Brain microvascular endothelial cell (primary cell): ENCODE data around the gene GPR160.
A peak's percentile ranks its signal among the peaks of the same experiment; 100 is the strongest.

ENCODE experiments used
- DNase-seq: peaks from one replicate; pipeline ENCODE4 v3.0.0-alpha.2; 2020
- H3K27ac ChIP-seq: fragments of 250-450 bp; sonication (Bioruptor Pico); 2 replicates; pipeline ENCODE4 v1.5.1; 2020; ENCODE audit warnings: mild to moderate bottlenecking, moderate library complexity
- H3K27me3 ChIP-seq: fragments of 250-450 bp; sonication (Bioruptor Pico); replicated peaks from 2 replicates; pipeline ENCODE4 v1.5.1; 2020; ENCODE audit warnings: mild to moderate bottlenecking
- H3K36me3 ChIP-seq: fragments of 250-450 bp; sonication (Bioruptor Pico); replicated peaks from 2 replicates; pipeline ENCODE4 v1.5.1; 2020; ENCODE audit warnings: mild to moderate bottlenecking
- H3K4me3 ChIP-seq: 2 replicates; pipeline ENCODE4 v1.5.1; 2011; ENCODE audit warnings: low read depth, mild to moderate bottlenecking, control low read depth, low read length, moderate library complexity
- CTCF ChIP-seq: IDR thresholded peaks from 2 replicates; pipeline ENCODE4 v1.5.1; 2011; ENCODE audit warnings: low read depth, mild to moderate bottlenecking, moderate library complexity, low read length, control low read depth, inconsistent platforms; ENCODE audit errors: missing control alignments
- in situ Hi-C: cut with HindIII; loops from 2 replicates; pipeline ENCODE4 v1.10.0; 2017; ENCODE audit warnings: low sequenced_read_pairs, low pct_ligation_motif_present

The GPR160 gene

GRCh38 chr3:170062068-170062467, 24.3 kb downstream of the GPR160 start:
- Histone ChIP-seq H3K4me3 (no peak overlapping the region), H3K27ac (no peak overlapping the region), H3K36me3 (no peaks in the 10 kb centered on the region), H3K27me3 (no peaks in the 10 kb centered on the region)
- DNase-seq: no peak
- no peak for TF ChIP-seq CTCF
- in situ Hi-C loops: no loop called here

- Histone ChIP-seq H3K27me3 (no peaks in the 10 kb centered on the region), H3K27ac (no peak overlapping the region), H3K4me3 (no peak overlapping the region), H3K36me3 (no peaks in the 10 kb centered on the region)
- no peak for DNase-seq
- peak; percentile 22 for TF ChIP-seq CTCF
- in situ Hi-C loops: no loop called here
These were observed 25.0 kb downstream of the GPR160 start for GRCh38 chr3:170062769-170063168.

GRCh38 chr3:170063691-170064090, 25.9 kb downstream of the GPR160 start:
- H3K27ac ChIP-seq: no peak overlapping the region
- no peak for DNase-seq
- in situ Hi-C loops: no loop called here
- H3K4me3 ChIP-seq: no peak overlapping the region
- no peaks in the 10 kb centered on the region for H3K36me3 ChIP-seq
- H3K27me3 ChIP-seq: no peaks in the 10 kb centered on the region
- no peak for TF ChIP-seq CTCF

GRCh38 chr3:170064108-170064507, 26.3 kb downstream of the GPR160 start:
- no peaks in the 10 kb centered on the region for H3K36me3 ChIP-seq
- no peaks in the 10 kb centered on the region for H3K27me3 ChIP-seq
- in situ Hi-C loops: no loop called here
- no peak overlapping the region for H3K4me3 ChIP-seq
- H3K27ac ChIP-seq: no peak overlapping the region
- no peak for TF ChIP-seq CTCF
- DNase-seq: no peak

GRCh38 chr3:170075441-170076091, 37.8 kb downstream of the GPR160 start:
- Histone ChIP-seq H3K27me3 (no peaks in the 10 kb centered on the region), H3K27ac (no peak overlapping the region), H3K4me3 (no peak overlapping the region), H3K36me3 (no peaks in the 10 kb centered on the region)
- no peak for TF ChIP-seq CTCF
- no peak for DNase-seq
- in situ Hi-C loops: no loop called here

GRCh38 chr3:170076715-170077238, 39.0 kb downstream of the GPR160 start:
- in situ Hi-C loops: no loop called here
- DNase-seq: no peak
- no peaks in the 10 kb centered on the region for H3K27me3 ChIP-seq
- H3K36me3 ChIP-seq: no peaks in the 10 kb centered on the region
- H3K4me3 ChIP-seq: no peak overlapping the region
- TF ChIP-seq CTCF: no peak
- H3K27ac ChIP-seq: no peak overlapping the region
